ENCODE measurements around the gene KASH5.
A peak's percentile ranks its signal among the peaks of the same experiment; 100 is the strongest.

KASH5 gene

DNA sequence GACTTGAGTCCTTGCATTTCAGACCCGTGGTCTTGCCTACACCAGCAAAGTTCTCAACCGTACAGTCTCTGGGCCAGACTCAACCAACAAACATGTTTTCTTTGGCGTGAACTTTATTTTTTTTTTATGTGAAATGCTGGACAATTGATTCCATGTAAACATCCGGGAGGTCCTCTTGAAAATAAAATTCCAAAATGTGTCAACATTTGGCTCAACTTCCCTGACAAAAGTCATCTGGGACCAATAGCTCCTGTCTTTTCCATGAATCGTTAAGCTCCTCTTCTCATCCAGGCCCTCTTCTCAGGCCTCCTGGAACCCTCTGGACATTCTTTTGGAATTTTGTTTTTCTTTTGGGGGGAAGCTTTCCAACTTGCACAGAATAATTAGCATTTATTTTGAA, 67.7 kb downstream of the KASH5 start:
- peaks cover 21% of the 10 kb centered on the region for H3K4me1 ChIP-seq (ENCODE audit: insufficient read depth, low read length, poor library complexity, severe bottlenecking)
- TF ChIP-seq EZH2phosphoT487 (IDR thresholded peaks at IDR 0.05; ENCODE audit: borderline replicate concordance): no peak
- TF ChIP-seq, protein P1, sequence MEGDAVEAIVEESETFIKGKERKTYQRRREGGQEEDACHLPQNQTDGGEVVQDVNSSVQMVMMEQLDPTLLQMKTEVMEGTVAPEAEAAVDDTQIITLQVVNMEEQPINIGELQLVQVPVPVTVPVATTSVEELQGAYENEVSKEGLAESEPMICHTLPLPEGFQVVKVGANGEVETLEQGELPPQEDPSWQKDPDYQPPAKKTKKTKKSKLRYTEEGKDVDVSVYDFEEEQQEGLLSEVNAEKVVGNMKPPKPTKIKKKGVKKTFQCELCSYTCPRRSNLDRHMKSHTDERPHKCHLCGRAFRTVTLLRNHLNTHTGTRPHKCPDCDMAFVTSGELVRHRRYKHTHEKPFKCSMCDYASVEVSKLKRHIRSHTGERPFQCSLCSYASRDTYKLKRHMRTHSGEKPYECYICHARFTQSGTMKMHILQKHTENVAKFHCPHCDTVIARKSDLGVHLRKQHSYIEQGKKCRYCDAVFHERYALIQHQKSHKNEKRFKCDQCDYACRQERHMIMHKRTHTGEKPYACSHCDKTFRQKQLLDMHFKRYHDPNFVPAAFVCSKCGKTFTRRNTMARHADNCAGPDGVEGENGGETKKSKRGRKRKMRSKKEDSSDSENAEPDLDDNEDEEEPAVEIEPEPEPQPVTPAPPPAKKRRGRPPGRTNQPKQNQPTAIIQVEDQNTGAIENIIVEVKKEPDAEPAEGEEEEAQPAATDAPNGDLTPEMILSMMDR (conservative IDR thresholded peaks at IDR 0.05; ENCODE audit: low read length): no peak
- H3F3A ChIP-seq (ENCODE audit: low read depth): no peaks in the 10 kb centered on the region

DNA sequence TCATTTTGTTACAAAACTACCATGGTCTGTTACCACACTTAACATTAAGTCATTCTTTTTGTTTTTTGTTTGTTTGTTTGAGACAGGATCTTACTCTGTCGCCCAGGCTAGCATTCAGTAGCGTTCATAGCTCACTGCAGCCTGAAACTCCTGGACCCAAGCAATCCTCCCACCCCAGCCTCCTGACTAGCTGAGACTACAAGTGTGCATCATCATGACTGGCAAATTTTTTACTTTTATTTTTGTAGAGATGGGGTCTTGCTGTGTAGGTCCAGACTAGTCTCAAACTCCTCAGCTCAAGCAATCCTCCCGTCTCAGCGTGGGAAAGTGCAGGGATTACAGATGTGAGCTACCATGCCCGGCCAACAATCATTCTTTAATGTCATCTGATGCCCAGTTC, 68.3 kb downstream of the KASH5 start:
- Histone ChIP-seq H3K4me3 (ENCODE audit: low read length, poor library complexity, severe bottlenecking) (no peak overlapping the region), H3K4me1 (ENCODE audit: insufficient read depth, low read length, poor library complexity, severe bottlenecking) (peaks cover 21% of the 10 kb centered on the region), H3K9ac (ENCODE audit: low read depth, low read length, poor library complexity, severe bottlenecking) (no peak overlapping the region), H3K9me3 (ENCODE audit: insufficient read depth, low read depth, low read length) (no peaks in the 10 kb centered on the region), H3K79me2 (ENCODE audit: insufficient read depth, low read length) (peaks cover 31% of the 10 kb centered on the region), H3K9me2 (replicated peaks; ENCODE audit: low read depth, low read length) (no peaks in the 10 kb centered on the region), H3K4me2 (ENCODE audit: low read depth, low read length, poor library complexity, severe bottlenecking) (no peak overlapping the region), H3K36me3 (ENCODE audit: insufficient read depth, low read length) (no peaks in the 10 kb centered on the region), H3F3A (ENCODE audit: low read depth) (no peaks in the 10 kb centered on the region), H2AFZ (ENCODE audit: low read length) (no peak overlapping the region), H3K27me3 (ENCODE audit: insufficient read depth, low read length, poor library complexity, severe bottlenecking) (no peaks in the 10 kb centered on the region), H4K20me1 (ENCODE audit: insufficient read depth, low read length, poor library complexity, severe bottlenecking) (no peaks in the 10 kb centered on the region)
- TF ChIP-seq, protein P1 (conservative IDR thresholded peaks at IDR 0.05; ENCODE audit: low read length): no peak
- TF ChIP-seq EZH2phosphoT487 (IDR thresholded peaks at IDR 0.05; ENCODE audit: borderline replicate concordance): no peak

More for the DNA sequence above, 67.7 kb downstream of the KASH5 start:
- Histone ChIP-seq H3K79me2 (ENCODE audit: insufficient read depth, low read length) (peaks cover 37% of the 10 kb centered on the region), H3K9ac (ENCODE audit: low read depth, low read length, poor library complexity, severe bottlenecking) (no peak overlapping the region), H3K4me2 (ENCODE audit: low read depth, low read length, poor library complexity, severe bottlenecking) (no peak overlapping the region), H3K9me2 (replicated peaks; ENCODE audit: low read depth, low read length) (no peaks in the 10 kb centered on the region), H2AFZ (ENCODE audit: low read length) (no peak overlapping the region), H3K36me3 (ENCODE audit: insufficient read depth, low read length) (no peaks in the 10 kb centered on the region), H4K20me1 (ENCODE audit: insufficient read depth, low read length, poor library complexity, severe bottlenecking) (no peaks in the 10 kb centered on the region), H3K4me3 (ENCODE audit: low read length, poor library complexity, severe bottlenecking) (no peak overlapping the region), H3K27me3 (ENCODE audit: insufficient read depth, low read length, poor library complexity, severe bottlenecking) (no peaks in the 10 kb centered on the region), H3K9me3 (ENCODE audit: insufficient read depth, low read depth, low read length) (no peaks in the 10 kb centered on the region)

DNA sequence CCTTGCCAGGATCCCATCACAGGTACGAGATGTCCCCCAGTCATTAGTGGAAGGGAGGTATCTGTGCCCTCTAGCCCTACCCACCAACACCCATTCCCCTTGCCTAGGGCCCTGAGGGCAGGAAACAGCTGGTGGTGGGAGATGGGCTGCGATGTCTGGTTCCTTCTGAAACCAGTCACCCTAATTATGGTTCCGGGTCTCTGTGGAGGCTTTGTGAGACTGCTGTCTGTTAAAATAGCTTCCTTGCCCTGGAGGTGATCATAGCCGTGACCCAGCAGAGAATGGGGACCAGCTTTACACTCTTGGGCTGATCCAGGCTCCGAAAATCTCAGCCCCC, 70.5 kb downstream of the KASH5 start:
- Histone ChIP-seq H3K9me2 (replicated peaks; ENCODE audit: low read depth, low read length) (no peaks in the 10 kb centered on the region), H3K9ac (ENCODE audit: low read depth, low read length, poor library complexity, severe bottlenecking) (peak overlapping the region; percentile 42), H3F3A (ENCODE audit: low read depth) (no peaks in the 10 kb centered on the region), H3K79me2 (ENCODE audit: insufficient read depth, low read length) (peaks cover 28% of the 10 kb centered on the region), H3K27me3 (ENCODE audit: insufficient read depth, low read length, poor library complexity, severe bottlenecking) (no peaks in the 10 kb centered on the region), H3K4me1 (ENCODE audit: insufficient read depth, low read length, poor library complexity, severe bottlenecking) (peaks cover 17% of the 10 kb centered on the region), H2AFZ (ENCODE audit: low read length) (no peak overlapping the region), H3K4me2 (ENCODE audit: low read depth, low read length, poor library complexity, severe bottlenecking) (peak overlapping the region; percentile 37), H3K9me3 (ENCODE audit: insufficient read depth, low read depth, low read length) (no peaks in the 10 kb centered on the region), H4K20me1 (ENCODE audit: insufficient read depth, low read length, poor library complexity, severe bottlenecking) (no peaks in the 10 kb centered on the region), H3K4me3 (ENCODE audit: low read length, poor library complexity, severe bottlenecking) (no peak overlapping the region), H3K36me3 (ENCODE audit: insufficient read depth, low read length) (no peaks in the 10 kb centered on the region)
- TF ChIP-seq, protein P1 (conservative IDR thresholded peaks at IDR 0.05; ENCODE audit: low read length): no peak
- TF ChIP-seq EZH2phosphoT487 (IDR thresholded peaks at IDR 0.05; ENCODE audit: borderline replicate concordance): no peak

All from Loucy (cell line).